ENCODE data around the gene KNTC1. TPM values are rescaled to one million over a fixed set of nuclear protein-coding genes. Genes with fewer than 3 reads are reported as not detected.

KNTC1 gene
- total RNA-seq, 1 experiment from 2014 or later: 55.8 TPM

DNA sequence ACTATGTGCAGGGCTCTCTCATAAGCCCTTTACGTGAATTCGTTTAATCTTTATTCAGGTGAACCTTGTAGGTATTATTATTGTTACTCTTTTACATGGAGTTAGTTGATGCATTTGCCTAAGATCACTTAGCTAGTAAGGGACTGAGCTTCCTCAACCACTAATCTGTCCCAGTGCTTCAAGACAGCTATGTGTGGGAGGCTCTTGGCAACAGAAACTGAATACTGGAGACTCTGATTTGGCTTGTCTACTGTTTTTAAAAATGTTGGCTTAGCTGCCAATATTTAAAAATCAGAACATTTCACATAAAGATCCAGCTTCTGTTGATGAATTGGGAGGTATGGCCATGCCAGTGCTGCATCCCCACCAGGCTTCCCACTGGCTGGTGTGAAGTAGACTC, 6.8 kb downstream of the KNTC1 start:
- no peak for DNase-seq
- POLR2A ChIA-PET: no interaction called here
- no peak overlapping the region for H3K27ac Mint-ChIP-seq (ENCODE audit: unreplicated experiment)
- Histone ChIP-seq H3K36me3 (ENCODE audit: control insufficient read depth, insufficient read depth, low read length) (no peaks in the 10 kb centered on the region), H3K4me3 (ENCODE audit: low read depth, low read length) (no peak overlapping the region), H3K27me3 (replicated peaks; ENCODE audit: control insufficient read depth, insufficient read depth, low read length) (no peaks in the 10 kb centered on the region), H3K9me3 (no peaks in the 10 kb centered on the region), H3K4me1 (no peaks in the 10 kb centered on the region)
- intact Hi-C loops (cut with micrococcal nuclease; ENCODE audit: unreplicated experiment): loop anchor here (10.0 kb wide), 1 partner anchor 729 kb away; the partner anchor contains the start of gene SETD1B
- H3K27me3 Mint-ChIP-seq (ENCODE audit: insufficient read depth, unreplicated experiment): no peaks in the 10 kb centered on the region
- CTCF ChIA-PET: no interaction called here
- no peaks in the 10 kb centered on the region for H3K9me3 Mint-ChIP-seq (ENCODE audit: unreplicated experiment)
- H3K36me3 Mint-ChIP-seq (ENCODE audit: insufficient read depth, unreplicated experiment): peaks cover 62% of the 10 kb centered on the region
- peaks cover 6% of the 10 kb centered on the region for H3K4me1 Mint-ChIP-seq (ENCODE audit: low read depth, unreplicated experiment)
- no TSS peak for BruUV-seq (replicated peaks)
- TF ChIP-seq, protein P1, sequence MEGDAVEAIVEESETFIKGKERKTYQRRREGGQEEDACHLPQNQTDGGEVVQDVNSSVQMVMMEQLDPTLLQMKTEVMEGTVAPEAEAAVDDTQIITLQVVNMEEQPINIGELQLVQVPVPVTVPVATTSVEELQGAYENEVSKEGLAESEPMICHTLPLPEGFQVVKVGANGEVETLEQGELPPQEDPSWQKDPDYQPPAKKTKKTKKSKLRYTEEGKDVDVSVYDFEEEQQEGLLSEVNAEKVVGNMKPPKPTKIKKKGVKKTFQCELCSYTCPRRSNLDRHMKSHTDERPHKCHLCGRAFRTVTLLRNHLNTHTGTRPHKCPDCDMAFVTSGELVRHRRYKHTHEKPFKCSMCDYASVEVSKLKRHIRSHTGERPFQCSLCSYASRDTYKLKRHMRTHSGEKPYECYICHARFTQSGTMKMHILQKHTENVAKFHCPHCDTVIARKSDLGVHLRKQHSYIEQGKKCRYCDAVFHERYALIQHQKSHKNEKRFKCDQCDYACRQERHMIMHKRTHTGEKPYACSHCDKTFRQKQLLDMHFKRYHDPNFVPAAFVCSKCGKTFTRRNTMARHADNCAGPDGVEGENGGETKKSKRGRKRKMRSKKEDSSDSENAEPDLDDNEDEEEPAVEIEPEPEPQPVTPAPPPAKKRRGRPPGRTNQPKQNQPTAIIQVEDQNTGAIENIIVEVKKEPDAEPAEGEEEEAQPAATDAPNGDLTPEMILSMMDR (IDR thresholded peaks at IDR 0.05; ENCODE audit: insufficient read depth in 1 of 2, low read depth in 1 of 2, low read length in 1 of 2, severe bottlenecking in 1 of 2, unreplicated experiment in 1 of 2): no peak
- no peak overlapping the region for H3K4me3 Mint-ChIP-seq (ENCODE audit: unreplicated experiment)

DNA sequence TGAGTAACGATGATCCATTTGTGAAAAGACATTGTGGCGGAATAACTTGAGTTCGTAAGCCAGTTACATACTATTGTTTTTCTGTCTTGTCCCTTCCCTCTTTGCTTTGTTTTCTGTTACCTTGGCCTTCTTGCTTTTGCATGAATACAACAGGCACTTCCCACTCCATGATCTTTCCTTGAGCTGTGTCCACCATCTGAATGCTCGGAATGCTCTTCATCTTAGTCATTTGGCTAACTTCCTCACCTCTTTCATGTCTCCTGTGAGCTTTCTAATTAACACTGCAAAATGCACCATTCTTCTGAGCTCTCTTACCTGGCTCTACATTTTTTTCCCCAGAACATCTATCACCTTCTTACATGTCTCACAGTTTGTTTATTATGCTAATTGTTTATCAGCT, 10.0 kb downstream of the KNTC1 start:
- H3K9me3 ChIP-seq: no peaks in the 10 kb centered on the region
- H3K27ac Mint-ChIP-seq (ENCODE audit: unreplicated experiment): no peak overlapping the region
- no peak for DNase-seq
- no peaks in the 10 kb centered on the region for H3K27me3 Mint-ChIP-seq (ENCODE audit: insufficient read depth, unreplicated experiment)
- H3K4me1 Mint-ChIP-seq (ENCODE audit: low read depth, unreplicated experiment): peaks cover 6% of the 10 kb centered on the region
- intact Hi-C loops (cut with micrococcal nuclease; ENCODE audit: unreplicated experiment): loop anchor here (10.0 kb wide), 1 partner anchor 732 kb away; the partner anchor contains the start of gene SETD1B
- no peaks in the 10 kb centered on the region for H3K9me3 Mint-ChIP-seq (ENCODE audit: unreplicated experiment)
- H3K4me3 Mint-ChIP-seq (ENCODE audit: unreplicated experiment): no peak overlapping the region
- CTCF ChIA-PET: no interaction called here
- H3K36me3 ChIP-seq (ENCODE audit: control insufficient read depth, insufficient read depth, low read length): no peaks in the 10 kb centered on the region
- TF ChIP-seq, protein P1 (IDR thresholded peaks at IDR 0.05; ENCODE audit: insufficient read depth in 1 of 2, low read depth in 1 of 2, low read length in 1 of 2, severe bottlenecking in 1 of 2, unreplicated experiment in 1 of 2): no peak
- no peak overlapping the region for H3K4me3 ChIP-seq (ENCODE audit: low read depth, low read length)
- POLR2A ChIA-PET: interaction anchor here (2.7 kb wide), 1 partner anchor 10 kb away, joined by 11 read pairs; the partner anchor contains the start of genes KNTC1 and RSRC2
- H3K36me3 Mint-ChIP-seq (ENCODE audit: insufficient read depth, unreplicated experiment): peaks cover 58% of the 10 kb centered on the region
- no peaks in the 10 kb centered on the region for H3K4me1 ChIP-seq
- no TSS peak for BruUV-seq (replicated peaks)
- no peaks in the 10 kb centered on the region for H3K27me3 ChIP-seq (replicated peaks; ENCODE audit: control insufficient read depth, insufficient read depth, low read length)

DNA sequence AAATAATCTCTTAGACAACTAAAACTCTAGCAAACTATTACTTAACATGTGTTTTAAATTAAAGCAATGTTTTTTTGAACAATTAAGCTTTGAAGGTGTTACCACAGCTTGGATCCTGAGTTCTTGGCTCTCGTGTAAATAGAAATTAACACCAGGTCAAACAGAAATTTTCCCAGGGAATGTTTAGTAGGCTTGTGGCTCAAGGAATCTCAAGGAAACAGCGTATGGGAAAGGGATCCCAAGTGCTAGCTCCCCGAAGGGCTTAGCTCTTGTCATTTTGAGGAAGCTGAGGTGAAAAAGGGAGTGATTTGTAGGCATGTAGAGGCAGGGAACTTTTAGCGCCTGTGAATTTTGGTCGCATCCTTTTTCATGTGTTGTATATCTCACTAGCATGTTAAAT, 11.4 kb downstream of the KNTC1 start:
- intact Hi-C loops (cut with micrococcal nuclease; ENCODE audit: unreplicated experiment): loop anchor here (10.0 kb wide), 1 partner anchor 734 kb away; the partner anchor contains the start of gene SETD1B
- no peak for DNase-seq
- TF ChIP-seq, protein P1 (IDR thresholded peaks at IDR 0.05; ENCODE audit: insufficient read depth in 1 of 2, low read depth in 1 of 2, low read length in 1 of 2, severe bottlenecking in 1 of 2, unreplicated experiment in 1 of 2): no peak
- peaks cover 52% of the 10 kb centered on the region for H3K36me3 Mint-ChIP-seq (ENCODE audit: insufficient read depth, unreplicated experiment)
- H3K4me3 ChIP-seq (ENCODE audit: low read depth, low read length): no peak overlapping the region
- no TSS peak for BruUV-seq (replicated peaks)
- no peaks in the 10 kb centered on the region for H3K36me3 ChIP-seq (ENCODE audit: control insufficient read depth, insufficient read depth, low read length)
- H3K9me3 ChIP-seq: no peaks in the 10 kb centered on the region
- H3K4me3 Mint-ChIP-seq (ENCODE audit: unreplicated experiment): no peak overlapping the region
- CTCF ChIA-PET: no interaction called here
- H3K27me3 ChIP-seq (replicated peaks; ENCODE audit: control insufficient read depth, insufficient read depth, low read length): no peaks in the 10 kb centered on the region
- peaks cover 6% of the 10 kb centered on the region for H3K4me1 Mint-ChIP-seq (ENCODE audit: low read depth, unreplicated experiment)
- no peaks in the 10 kb centered on the region for H3K4me1 ChIP-seq
- no peaks in the 10 kb centered on the region for H3K27me3 Mint-ChIP-seq (ENCODE audit: insufficient read depth, unreplicated experiment)
- no peaks in the 10 kb centered on the region for H3K9me3 Mint-ChIP-seq (ENCODE audit: unreplicated experiment)
- POLR2A ChIA-PET: interaction anchor here (2.7 kb wide), 1 partner anchor 11 kb away, joined by 11 read pairs; the partner anchor contains the start of genes KNTC1 and RSRC2
- H3K27ac Mint-ChIP-seq (ENCODE audit: unreplicated experiment): no peak overlapping the region

Data from Caco-2 (cell line).